Neural progenitor cell (in vitro differentiated cells): Measurements from ENCODE around the gene EIF3CL.
"Not testable (repeated sequence)": the region's sequence is repeated elsewhere in the genome, so short reads cannot be mapped to it uniquely, and the experiment has no call there.

Source experiments
- EZH2 ChIP-seq: fragments of 200-600 bp; sonication (generic); IDR thresholded peaks from 2 replicates; pipeline ENCODE4 v1.6.1; 2017; ENCODE audit warnings: antibody characterized with exemption, mild to moderate bottlenecking, moderate library complexity
- TF ChIP-seq, protein P1 (sequence below): fragments of 200-600 bp; sonication (generic); IDR thresholded peaks from 2 replicates; pipeline ENCODE4 v1.5.1; 2017; ENCODE audit warnings: antibody characterized with exemption, mild to moderate bottlenecking

DNA sequence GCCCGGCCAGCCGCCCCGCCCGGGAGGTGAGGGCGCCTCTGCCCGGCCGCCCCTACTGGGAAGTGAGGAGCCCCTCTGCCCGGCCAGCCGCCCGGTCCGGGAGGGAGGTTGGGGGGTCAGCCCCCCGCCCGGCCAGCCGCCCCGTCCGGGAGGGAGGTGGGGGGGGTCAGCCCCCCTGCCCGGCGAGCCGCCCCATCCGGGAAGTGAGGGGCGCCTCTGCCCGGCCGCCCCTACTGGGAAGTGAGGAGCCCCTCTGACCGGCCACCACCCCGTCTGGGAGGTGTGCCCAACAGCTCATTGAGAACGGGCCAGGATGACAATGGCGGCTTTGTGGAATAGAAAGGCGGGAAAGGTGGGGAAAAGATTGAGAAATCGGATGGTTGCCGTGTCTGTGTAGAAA is 13.4 kb upstream of the EIF3CL start:
- TF ChIP-seq, protein P1, sequence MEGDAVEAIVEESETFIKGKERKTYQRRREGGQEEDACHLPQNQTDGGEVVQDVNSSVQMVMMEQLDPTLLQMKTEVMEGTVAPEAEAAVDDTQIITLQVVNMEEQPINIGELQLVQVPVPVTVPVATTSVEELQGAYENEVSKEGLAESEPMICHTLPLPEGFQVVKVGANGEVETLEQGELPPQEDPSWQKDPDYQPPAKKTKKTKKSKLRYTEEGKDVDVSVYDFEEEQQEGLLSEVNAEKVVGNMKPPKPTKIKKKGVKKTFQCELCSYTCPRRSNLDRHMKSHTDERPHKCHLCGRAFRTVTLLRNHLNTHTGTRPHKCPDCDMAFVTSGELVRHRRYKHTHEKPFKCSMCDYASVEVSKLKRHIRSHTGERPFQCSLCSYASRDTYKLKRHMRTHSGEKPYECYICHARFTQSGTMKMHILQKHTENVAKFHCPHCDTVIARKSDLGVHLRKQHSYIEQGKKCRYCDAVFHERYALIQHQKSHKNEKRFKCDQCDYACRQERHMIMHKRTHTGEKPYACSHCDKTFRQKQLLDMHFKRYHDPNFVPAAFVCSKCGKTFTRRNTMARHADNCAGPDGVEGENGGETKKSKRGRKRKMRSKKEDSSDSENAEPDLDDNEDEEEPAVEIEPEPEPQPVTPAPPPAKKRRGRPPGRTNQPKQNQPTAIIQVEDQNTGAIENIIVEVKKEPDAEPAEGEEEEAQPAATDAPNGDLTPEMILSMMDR, result not testable (repeated sequence)
- not testable (repeated sequence) for TF ChIP-seq EZH2
